Ovary (tissue), 9 donors: ENCODE results near the gene WNT5A. TPM values are rescaled to one million over a fixed set of nuclear protein-coding genes. Genes with fewer than 3 reads are reported as not detected.

Experiments used
- DNase-seq, 5 donors: peaks; one replicate each; pipeline ENCODE4 v3.0.0-alpha.2; 2019 to 2020
- H3K27ac ChIP-seq, 2 donors: fragments of 200-600 bp; one replicate each; pipeline versions ENCODE4 v1.5.1 to v1.8.0; 2019 to 2022
- H3K27me3 ChIP-seq: fragments of 200-600 bp; one replicate; pipeline ENCODE4 v1.8.0; 2022
- H3K36me3 ChIP-seq: fragments of 200-600 bp; sonication (generic); one replicate; pipeline ENCODE4 v1.5.1; 2019
- H3K4me1 ChIP-seq: one replicate; pipeline ENCODE4 v1.8.1; 2013; ENCODE audit warnings: mild to moderate bottlenecking, moderate library complexity; ENCODE audit not compliant: insufficient read depth
- H3K4me3 ChIP-seq: fragments of 200-600 bp; sonication (generic); one replicate; pipeline ENCODE4 v1.5.1; 2017
- H3K9me3 ChIP-seq, 2 donors: fragments of 200-600 bp in 1 of 2; sonication (generic) in 1 of 2; one replicate each; pipeline versions ENCODE4 v1.5.1 to v1.8.1; 2013 to 2019; ENCODE audit warnings: mild to moderate bottlenecking in 1 of 2, moderate library complexity in 1 of 2
- EP300 ChIP-seq: sonication (generic); formaldehyde crosslinking; IDR thresholded peaks from one replicate; pipeline ENCODE4 v1.6.1; 2017; ENCODE audit warnings: antibody characterized with exemption
- POLR2A ChIP-seq: fragments of 450-650 bp; IDR thresholded peaks from one replicate; pipeline ENCODE4 v1.6.1; 2017; ENCODE audit warnings: antibody characterized with exemption, mild to moderate bottlenecking, moderate library complexity
- WGBS, 3 donors: extraction: QIAGEN DNeasy Blood & Tissue Kit in 1 of 3; methylation state at CpG; one replicate each; pipeline versions ENCODE4 v1.1.5 to v1.1.7; 2013 to 2017; 5-methylcytosine and 5-hydroxymethylcytosine counted together
- intact Hi-C, 4 donors: fragments of 100-400 bp; cut with DNase I; formaldehyde crosslinking; loops; one replicate each; pipeline versions ENCODE4 v1.11.0 to v1.15.1; 2022 to 2023
- polyA plus RNA-seq, 2 donors: library from polyadenylated mRNA; stranded (reverse); fragments of 200-250 nt in 1 of 2; fragments of 350-450 nt in 1 of 2; fragmentation: Illumina TruSeq in 1 of 2; extraction: RNeasy Lipid Tissue Mini Kit (QIAGEN cat#74804) in 1 of 2; gene quantifications; one replicate each; pipeline ENCODE4 v1.2.3, GENCODE V29; 2013 to 2014
- total RNA-seq, 7 donors: library from RNA; depleted of rRNA in 2 of 7; stranded (reverse); fragments of >200 nt in 2 of 7; fragmentation: NEBNext Ultra II Directional in 3 of 7; extraction: Animal tissue kit (Norgen Biotek cat#: 25700) in 3 of 7; gene quantifications; one replicate each; pipeline versions ENCODE4 v1.1.0 to v1.2.4, GENCODE V29; 2016 to 2023
- TF ChIP-seq, protein P1 (sequence below), 3 donors: fragments of 450-650 bp in 2 of 3; fragments of 200-600 bp in 1 of 3; IDR thresholded peaks; one replicate each; pipeline versions ENCODE4 v1.5.1 to v1.8.0; 2016 to 2022; ENCODE audit warnings: antibody characterized with exemption in 3 of 3, mild to moderate bottlenecking in 1 of 3
- donor health status: DM: no; HTN: no; CAD: no; lungs with moderate emphysema.
- donor health status: DM: no; HTN: no; CAD: no.
- donor health status: Bipolar disorder and iron deficiency.
- donor health status: DM: yes; HTN: yes; CAD: no.
- donor health status: DM: no; HTN: no; CAD: no.
- donor health status: DM: yes; HTN: yes; CAD: no.

Gene WNT5A
- total and polyA plus RNA-seq, 9 donors = 10.1 to 26.9 (median 18.3) TPM

DNA sequence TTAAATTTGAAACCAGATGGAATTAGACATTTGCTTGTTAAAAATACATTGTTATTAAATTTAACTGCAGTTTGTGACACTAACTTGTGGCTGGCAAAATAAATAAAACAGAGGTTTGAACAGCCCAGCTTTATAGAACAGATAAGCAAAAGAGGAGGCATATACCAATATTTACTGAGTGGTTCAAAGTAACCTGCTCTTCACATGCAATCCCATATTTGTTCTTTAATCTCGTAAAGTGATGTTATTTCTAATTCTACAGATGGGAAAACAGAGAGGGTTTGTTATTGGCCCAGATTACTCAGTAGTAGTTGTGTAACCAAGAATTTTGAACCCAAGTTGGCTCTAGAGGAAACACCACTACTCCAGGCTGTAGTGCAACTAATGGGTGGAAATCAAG lies 37.6 kb downstream of the WNT5A start:
- Histone ChIP-seq H3K27me3 (no peaks in the 10 kb centered on the region), H3K27ac (no peak overlapping the region), H3K9me3 (no peaks in the 10 kb centered on the region), H3K36me3 (no peaks in the 10 kb centered on the region), H3K4me1 (no peaks in the 10 kb centered on the region), H3K4me3 (no peak overlapping the region)
- TF ChIP-seq EP300 (no peak), POLR2A (no peak)
- TF ChIP-seq, protein P1, sequence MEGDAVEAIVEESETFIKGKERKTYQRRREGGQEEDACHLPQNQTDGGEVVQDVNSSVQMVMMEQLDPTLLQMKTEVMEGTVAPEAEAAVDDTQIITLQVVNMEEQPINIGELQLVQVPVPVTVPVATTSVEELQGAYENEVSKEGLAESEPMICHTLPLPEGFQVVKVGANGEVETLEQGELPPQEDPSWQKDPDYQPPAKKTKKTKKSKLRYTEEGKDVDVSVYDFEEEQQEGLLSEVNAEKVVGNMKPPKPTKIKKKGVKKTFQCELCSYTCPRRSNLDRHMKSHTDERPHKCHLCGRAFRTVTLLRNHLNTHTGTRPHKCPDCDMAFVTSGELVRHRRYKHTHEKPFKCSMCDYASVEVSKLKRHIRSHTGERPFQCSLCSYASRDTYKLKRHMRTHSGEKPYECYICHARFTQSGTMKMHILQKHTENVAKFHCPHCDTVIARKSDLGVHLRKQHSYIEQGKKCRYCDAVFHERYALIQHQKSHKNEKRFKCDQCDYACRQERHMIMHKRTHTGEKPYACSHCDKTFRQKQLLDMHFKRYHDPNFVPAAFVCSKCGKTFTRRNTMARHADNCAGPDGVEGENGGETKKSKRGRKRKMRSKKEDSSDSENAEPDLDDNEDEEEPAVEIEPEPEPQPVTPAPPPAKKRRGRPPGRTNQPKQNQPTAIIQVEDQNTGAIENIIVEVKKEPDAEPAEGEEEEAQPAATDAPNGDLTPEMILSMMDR (IDR thresholded peaks at IDR 0.05) = no peak
- intact Hi-C loops = no loop called here
- WGBS, 3 donors = 69 to 81% (median 75%) methylated on average over 1 of the region's 1 CpG
- DNase-seq = no peak

DNA sequence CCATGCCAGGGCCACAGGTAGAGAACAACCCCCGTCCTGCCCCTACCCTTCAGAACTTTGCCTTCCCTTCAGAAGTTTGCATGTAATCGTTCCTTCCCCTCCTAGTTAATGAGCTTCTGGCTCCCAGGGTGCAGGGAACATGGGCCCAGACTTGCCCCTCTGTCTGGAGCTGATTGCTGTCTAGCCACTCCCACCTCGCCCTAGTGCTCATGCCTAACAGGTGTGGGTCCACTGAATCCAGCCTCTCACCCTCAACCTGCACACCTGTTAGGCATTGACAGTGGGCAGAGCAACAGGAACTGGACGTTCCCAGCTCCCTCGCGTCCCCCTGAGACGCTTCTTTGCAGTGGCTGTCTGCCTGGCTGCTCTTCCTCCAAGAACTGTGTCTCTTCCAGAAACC lies 40.3 kb downstream of the WNT5A start:
- TF ChIP-seq, protein P1 (IDR thresholded peaks at IDR 0.05) = no peak
- TF ChIP-seq EP300 = no peak
- TF ChIP-seq POLR2A = no peak
- Histone ChIP-seq H3K4me3 (no peak overlapping the region), H3K27me3 (no peaks in the 10 kb centered on the region), H3K36me3 (no peaks in the 10 kb centered on the region), H3K9me3 (no peaks in the 10 kb centered on the region), H3K4me1 (no peaks in the 10 kb centered on the region), H3K27ac (no peak overlapping the region)
- intact Hi-C loops = no loop called here
- 63 to 76% (median 76%) methylated on average over 7 of the region's 7 CpGs for WGBS, 3 donors
- no peak for DNase-seq

DNA sequence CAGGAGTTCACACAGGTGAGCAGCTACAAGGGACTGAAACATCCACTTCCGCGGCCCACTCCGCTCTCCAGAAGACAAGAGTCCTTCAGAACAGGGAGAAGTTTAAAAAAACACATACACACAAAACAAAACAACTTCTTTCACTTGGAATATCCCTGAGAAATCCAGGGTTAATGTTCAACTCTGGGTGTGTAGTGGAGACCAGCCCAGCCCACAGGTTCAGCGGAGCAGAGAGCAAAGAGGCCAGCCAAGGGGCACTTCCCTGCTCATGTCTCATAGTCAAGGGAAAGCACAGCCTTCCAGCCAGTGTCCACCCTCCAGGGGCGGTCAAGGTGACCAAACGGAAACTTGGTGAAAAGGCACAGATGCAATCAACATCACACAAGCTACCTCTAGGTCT lies 41.6 kb downstream of the WNT5A start:
- intact Hi-C loops = no loop called here
- Histone ChIP-seq H3K4me3 (no peak overlapping the region), H3K27ac (no peak overlapping the region), H3K4me1 (no peaks in the 10 kb centered on the region), H3K27me3 (no peaks in the 10 kb centered on the region), H3K9me3 (no peaks in the 10 kb centered on the region), H3K36me3 (no peaks in the 10 kb centered on the region)
- WGBS, 3 donors = 66 to 75% (median 74%) methylated on average over 6 of the region's 6 CpGs
- no peak for DNase-seq
- TF ChIP-seq POLR2A (no peak), EP300 (no peak)
- TF ChIP-seq, protein P1 (IDR thresholded peaks at IDR 0.05) = no peak

DNA sequence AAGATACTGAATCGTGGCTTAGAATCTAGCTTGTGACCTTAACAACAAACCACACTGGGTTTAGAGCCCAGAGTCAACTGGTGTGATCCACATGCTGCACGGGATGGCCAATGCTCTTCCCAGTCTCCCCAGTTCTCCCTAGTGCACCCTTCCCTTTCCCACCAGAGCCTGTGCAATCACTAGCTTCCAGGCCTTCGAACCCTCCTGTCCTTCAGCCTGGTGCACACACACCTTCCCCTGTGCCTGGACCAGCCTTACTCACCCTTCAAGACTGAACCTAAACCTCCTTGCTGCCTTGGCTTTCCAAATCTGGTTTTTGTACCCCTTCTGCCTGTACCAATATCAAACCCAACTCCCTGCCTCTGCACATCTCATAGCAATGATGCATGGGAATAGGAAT lies 43.8 kb downstream of the WNT5A start:
- Histone ChIP-seq H3K9me3 (no peaks in the 10 kb centered on the region), H3K4me3 (no peak overlapping the region), H3K27me3 (no peaks in the 10 kb centered on the region), H3K4me1 (no peaks in the 10 kb centered on the region), H3K36me3 (no peaks in the 10 kb centered on the region), H3K27ac (no peak overlapping the region)
- intact Hi-C loops = no loop called here
- no peak for DNase-seq
- TF ChIP-seq, protein P1 (IDR thresholded peaks at IDR 0.05) = no peak
- TF ChIP-seq EP300 (no peak), POLR2A (no peak)
- WGBS, 3 donors = 83 to 95% (median 88%) methylated on average over 3 of the region's 3 CpGs

DNA sequence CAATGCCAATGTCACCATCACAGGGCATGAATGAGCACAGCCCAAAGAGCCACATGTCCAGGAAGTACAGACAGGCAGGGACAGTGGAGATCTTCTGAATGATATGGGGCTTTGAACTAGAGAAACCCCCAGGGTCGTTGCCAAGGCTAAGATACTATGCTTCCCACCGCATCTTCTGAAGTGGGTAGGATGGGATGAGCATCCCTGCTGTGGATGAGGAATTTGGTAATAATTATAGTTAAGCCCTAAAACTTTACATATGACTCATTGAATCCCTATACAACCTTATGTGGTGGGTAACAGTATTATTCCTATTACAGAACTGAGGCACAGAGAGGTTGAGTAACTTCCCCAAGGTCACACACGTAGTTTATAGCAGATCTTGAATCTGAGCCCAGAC lies 44.2 kb downstream of the WNT5A start:
- no peaks in the 10 kb centered on the region for H3K4me1 ChIP-seq
- DNase-seq = no peak
- no peaks in the 10 kb centered on the region for H3K27me3 ChIP-seq
- H3K9me3 ChIP-seq = no peaks in the 10 kb centered on the region
- no peaks in the 10 kb centered on the region for H3K36me3 ChIP-seq
- intact Hi-C loops = no loop called here
- 75 to 84% (median 76%) methylated on average over 3 of the region's 3 CpGs for WGBS, 3 donors
- H3K4me3 ChIP-seq = no peak overlapping the region
- TF ChIP-seq POLR2A = no peak
- TF ChIP-seq, protein P1 (IDR thresholded peaks at IDR 0.05) = no peak
- TF ChIP-seq EP300 = no peak
- H3K27ac ChIP-seq = no peak overlapping the region
